Panc1 (cell line): ENCODE results near the gene PNMA6E.

ENCODE experiments used
- SIN3A ChIP-seq: IDR thresholded peaks from 2 replicates; pipeline ENCODE4 v1.6.1; 2012; ENCODE audit warnings: low read depth, mild to moderate bottlenecking, low read length, moderate library complexity, borderline replicate concordance; ENCODE audit not compliant: insufficient read depth
- TF ChIP-seq, protein P1 (sequence below): fragments of 450-650 bp; IDR thresholded peaks from 2 replicates; pipeline ENCODE4 v1.5.1; 2017; ENCODE audit warnings: mild to moderate bottlenecking

DNA sequence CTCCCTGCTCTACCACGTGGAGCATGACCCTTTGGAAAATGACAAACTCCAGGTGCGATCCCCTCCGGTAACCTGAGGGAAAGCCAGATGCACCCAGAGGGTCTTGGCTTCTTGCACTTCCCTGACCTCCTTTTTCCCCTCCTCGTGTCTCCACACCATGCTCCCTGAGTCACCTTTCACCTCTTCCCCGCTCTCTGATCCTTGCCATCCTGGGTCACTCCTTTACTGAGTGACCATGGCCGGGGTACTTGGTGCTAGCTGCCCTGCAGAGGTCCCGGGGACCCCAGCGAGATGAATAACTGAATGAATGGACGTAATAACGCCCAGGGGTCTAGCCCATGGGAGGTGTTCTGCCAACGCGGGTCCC, 9.7 kb upstream of the PNMA6E start:
- TF ChIP-seq, protein P1, sequence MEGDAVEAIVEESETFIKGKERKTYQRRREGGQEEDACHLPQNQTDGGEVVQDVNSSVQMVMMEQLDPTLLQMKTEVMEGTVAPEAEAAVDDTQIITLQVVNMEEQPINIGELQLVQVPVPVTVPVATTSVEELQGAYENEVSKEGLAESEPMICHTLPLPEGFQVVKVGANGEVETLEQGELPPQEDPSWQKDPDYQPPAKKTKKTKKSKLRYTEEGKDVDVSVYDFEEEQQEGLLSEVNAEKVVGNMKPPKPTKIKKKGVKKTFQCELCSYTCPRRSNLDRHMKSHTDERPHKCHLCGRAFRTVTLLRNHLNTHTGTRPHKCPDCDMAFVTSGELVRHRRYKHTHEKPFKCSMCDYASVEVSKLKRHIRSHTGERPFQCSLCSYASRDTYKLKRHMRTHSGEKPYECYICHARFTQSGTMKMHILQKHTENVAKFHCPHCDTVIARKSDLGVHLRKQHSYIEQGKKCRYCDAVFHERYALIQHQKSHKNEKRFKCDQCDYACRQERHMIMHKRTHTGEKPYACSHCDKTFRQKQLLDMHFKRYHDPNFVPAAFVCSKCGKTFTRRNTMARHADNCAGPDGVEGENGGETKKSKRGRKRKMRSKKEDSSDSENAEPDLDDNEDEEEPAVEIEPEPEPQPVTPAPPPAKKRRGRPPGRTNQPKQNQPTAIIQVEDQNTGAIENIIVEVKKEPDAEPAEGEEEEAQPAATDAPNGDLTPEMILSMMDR: no peak
- TF ChIP-seq SIN3A: no peak
